Cardiac muscle cell (in vitro differentiated cells and primary cell): ENCODE results near the gene GABBR1. TPM values are rescaled to one million over a fixed set of nuclear protein-coding genes. Genes with fewer than 3 reads are reported as not detected.
A peak's percentile ranks its signal among the peaks of the same experiment; 100 is the strongest.

Source experiments
- DNase-seq, 2 donors: peaks; one replicate each; pipeline versions ENCODE4 v3.0.0 to v3.0.0-alpha.2; 2010 to 2017; ENCODE audit warnings: low read depth in 1 of 2, low spot score in 1 of 2
- H3K27ac ChIP-seq: fragments of 200-600 bp; sonication (generic); 2 replicates; pipeline ENCODE4 v1.5.1; 2016
- H3K27me3 ChIP-seq: fragments of 200-600 bp; sonication (generic); 2 replicates; pipeline ENCODE4 v1.6.0; 2016; ENCODE audit warnings: control low read depth
- H3K36me3 ChIP-seq: fragments of 200-600 bp; sonication (generic); 2 replicates; pipeline ENCODE4 v1.5.1; 2016; ENCODE audit warnings: control low read depth
- H3K4me1 ChIP-seq: fragments of 200-600 bp; sonication (generic); 2 replicates; pipeline ENCODE4 v1.8.1; 2017; ENCODE audit warnings: low read depth, mild to moderate bottlenecking, mixed run types
- H3K4me3 ChIP-seq: fragments of 200-600 bp; sonication (generic); 2 replicates; pipeline ENCODE4 v1.5.1; 2016; ENCODE audit warnings: mild to moderate bottlenecking
- H3K9me3 ChIP-seq: fragments of 200-600 bp; sonication (generic); 2 replicates; pipeline ENCODE4 v1.5.1; 2017; ENCODE audit warnings: low read depth, mild to moderate bottlenecking, control low read depth
- polyA plus RNA-seq: library from polyadenylated mRNA; unstranded; fragments of >200 nt; fragmentation: Nextera tagmentation; extraction: Ambion mirVana; gene quantifications from 2 replicates; pipeline ENCODE4 v1.2.1, GENCODE V29; 2016
- total RNA-seq: library from RNA; depleted of rRNA; stranded (reverse); fragments of >200 nt; gene quantifications from 2 replicates; pipeline ENCODE4 v1.2.3, GENCODE V29; 2016
- TF ChIP-seq, protein P1 (sequence below): IDR thresholded peaks from 2 replicates; pipeline ENCODE4 v1.5.1; 2012; ENCODE audit warnings: low read depth, mild to moderate bottlenecking, low read length

The GABBR1 gene
- total and polyA plus RNA-seq, 2 experiments from 2014 or later = 67.0 to 101 TPM

DNA sequence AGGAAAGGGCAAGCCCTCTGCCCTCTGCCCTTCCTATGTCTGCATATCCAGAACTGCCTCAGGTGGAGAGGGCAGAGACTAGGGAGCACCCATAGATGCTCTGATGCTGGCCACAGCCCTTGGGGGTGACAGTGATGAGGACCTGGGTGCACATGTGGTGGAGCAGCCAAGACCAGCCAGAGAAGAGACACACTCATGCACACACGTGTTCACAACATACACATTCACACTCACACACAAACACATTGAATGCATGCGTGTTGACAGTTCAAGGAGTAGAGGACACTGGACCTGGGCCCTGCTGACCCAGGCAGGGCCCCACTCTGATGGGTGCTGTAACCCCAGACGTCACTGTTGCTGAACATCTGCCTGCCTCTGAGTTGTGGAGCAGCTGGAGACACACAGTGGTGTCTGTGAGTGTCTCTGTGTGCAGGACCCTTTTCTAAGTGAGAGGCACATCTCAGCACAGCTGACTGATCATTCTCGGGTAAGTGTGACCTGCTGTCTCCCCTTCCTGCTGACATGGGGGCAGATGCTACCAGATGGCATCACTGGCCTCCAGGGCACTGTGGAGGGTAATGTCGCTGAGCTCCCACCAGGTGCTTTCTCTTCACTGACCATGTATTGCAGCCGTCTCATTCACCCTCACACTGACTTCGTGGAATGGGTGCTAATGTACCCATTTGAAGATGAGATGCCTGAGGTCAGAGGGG lies 115.1 kb downstream of the GABBR1 start:
- no peak overlapping the region for H3K4me3 ChIP-seq

DNA sequence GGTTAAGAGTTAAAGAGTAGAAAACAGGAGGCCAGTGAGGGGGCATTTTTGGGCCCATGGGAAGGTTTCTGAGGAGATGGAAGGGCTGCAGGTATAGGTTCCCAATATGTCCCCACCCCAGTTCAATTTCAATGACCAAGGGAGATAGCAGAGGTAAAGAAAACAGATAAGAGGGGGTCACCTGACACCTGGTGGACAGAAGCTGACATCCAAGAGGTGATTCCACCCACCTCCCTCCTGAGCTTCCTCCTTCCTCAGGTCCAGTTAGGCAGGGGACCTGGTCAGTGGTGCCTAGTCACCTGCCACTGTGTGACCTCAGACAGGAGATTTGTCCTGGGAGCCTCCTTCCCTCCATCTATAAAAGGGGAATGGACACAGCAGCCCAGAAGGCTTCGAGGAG lies 115.7 kb downstream of the GABBR1 start:
- no peaks in the 10 kb centered on the region for H3K9me3 ChIP-seq
- H3K4me3 ChIP-seq = no peak overlapping the region
- H3K27me3 ChIP-seq = no peaks in the 10 kb centered on the region
- H3K36me3 ChIP-seq = no peaks in the 10 kb centered on the region
- no peaks in the 10 kb centered on the region for H3K4me1 ChIP-seq
- no peak overlapping the region for H3K27ac ChIP-seq
- DNase-seq = no peak
- TF ChIP-seq, protein P1, sequence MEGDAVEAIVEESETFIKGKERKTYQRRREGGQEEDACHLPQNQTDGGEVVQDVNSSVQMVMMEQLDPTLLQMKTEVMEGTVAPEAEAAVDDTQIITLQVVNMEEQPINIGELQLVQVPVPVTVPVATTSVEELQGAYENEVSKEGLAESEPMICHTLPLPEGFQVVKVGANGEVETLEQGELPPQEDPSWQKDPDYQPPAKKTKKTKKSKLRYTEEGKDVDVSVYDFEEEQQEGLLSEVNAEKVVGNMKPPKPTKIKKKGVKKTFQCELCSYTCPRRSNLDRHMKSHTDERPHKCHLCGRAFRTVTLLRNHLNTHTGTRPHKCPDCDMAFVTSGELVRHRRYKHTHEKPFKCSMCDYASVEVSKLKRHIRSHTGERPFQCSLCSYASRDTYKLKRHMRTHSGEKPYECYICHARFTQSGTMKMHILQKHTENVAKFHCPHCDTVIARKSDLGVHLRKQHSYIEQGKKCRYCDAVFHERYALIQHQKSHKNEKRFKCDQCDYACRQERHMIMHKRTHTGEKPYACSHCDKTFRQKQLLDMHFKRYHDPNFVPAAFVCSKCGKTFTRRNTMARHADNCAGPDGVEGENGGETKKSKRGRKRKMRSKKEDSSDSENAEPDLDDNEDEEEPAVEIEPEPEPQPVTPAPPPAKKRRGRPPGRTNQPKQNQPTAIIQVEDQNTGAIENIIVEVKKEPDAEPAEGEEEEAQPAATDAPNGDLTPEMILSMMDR = no peak

More for the DNA sequence above, 115.1 kb downstream of the GABBR1 start:
- H3K27me3 ChIP-seq = no peaks in the 10 kb centered on the region
- no peaks in the 10 kb centered on the region for H3K36me3 ChIP-seq
- no peak overlapping the region for H3K27ac ChIP-seq
- DNase-seq = no peak
- no peaks in the 10 kb centered on the region for H3K4me1 ChIP-seq
- TF ChIP-seq, protein P1 = no peak
- no peaks in the 10 kb centered on the region for H3K9me3 ChIP-seq

DNA sequence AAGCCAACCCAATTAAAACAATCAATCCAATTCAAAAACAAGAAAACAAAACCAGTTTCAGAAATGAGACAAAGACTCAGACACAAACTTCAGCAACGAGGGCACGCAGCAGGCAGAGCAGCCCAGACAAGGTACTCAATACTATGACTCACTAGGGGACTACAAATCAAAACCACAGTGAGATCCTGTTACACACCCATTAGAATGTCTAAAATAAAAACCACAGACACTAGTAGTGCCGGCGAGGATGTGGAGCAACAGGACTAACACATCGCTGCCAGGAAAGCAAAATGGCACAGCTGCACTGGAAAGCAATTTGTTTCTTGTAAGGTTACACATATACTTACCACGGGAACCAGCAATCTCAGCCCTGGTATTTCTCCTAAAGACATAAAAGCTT lies 116.9 kb downstream of the GABBR1 start:
- H3K27ac ChIP-seq = no peak overlapping the region
- no peak for DNase-seq
- TF ChIP-seq, protein P1 = no peak

DNA sequence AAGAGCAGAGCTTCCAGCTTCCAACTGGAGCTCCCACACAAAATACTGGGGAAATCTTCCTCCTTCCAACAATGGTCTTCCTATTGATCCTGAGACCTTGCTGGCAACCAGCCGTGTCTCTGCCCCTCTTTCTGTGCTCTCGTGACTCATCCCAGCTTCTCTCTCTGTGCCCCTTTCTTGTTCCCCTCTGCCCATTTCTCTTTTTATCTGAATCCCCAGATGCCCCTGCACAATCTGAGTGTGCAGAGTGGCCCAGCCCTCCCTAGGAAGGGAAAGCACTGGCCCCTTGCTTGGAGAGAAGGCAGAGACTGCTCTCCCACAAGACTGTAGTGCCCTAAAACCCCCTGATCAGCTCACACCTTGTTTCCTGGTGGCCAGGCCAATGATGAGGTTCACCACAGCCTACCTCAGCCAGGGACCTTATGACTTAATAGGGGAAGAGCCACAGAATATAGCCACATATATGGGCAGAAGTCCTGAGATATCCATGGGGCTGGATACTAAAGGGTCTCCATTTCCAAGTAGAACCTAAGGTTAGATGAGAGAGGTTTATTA lies 122.2 kb downstream of the GABBR1 start:
- no peaks in the 10 kb centered on the region for H3K4me1 ChIP-seq
- H3K4me3 ChIP-seq = no peak overlapping the region
- no peak for DNase-seq

More for the DNA sequence above, 116.9 kb downstream of the GABBR1 start:
- no peak overlapping the region for H3K4me3 ChIP-seq
- H3K27me3 ChIP-seq = no peaks in the 10 kb centered on the region
- no peaks in the 10 kb centered on the region for H3K4me1 ChIP-seq
- H3K9me3 ChIP-seq = no peaks in the 10 kb centered on the region
- H3K36me3 ChIP-seq = no peaks in the 10 kb centered on the region

DNA sequence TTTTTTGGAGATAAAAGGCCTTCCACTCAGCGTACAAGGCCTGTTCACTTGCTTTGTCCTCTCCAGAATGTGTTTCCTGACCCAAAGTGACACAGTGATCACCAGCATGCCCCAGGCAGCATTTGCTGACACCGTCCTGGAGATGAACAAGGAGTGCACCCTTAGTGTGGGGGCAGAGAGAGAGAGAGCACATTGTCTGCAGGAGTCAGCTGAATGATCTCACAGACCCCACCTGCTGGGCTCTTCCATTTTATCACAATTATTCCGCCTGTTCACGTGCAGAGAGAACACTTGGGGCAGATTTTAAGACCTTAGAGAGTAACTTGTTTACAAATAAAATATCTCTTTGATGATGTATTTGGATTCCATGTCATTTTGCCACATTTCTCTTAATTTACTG lies 122.8 kb downstream of the GABBR1 start:
- TF ChIP-seq, protein P1 = no peak
- H3K9me3 ChIP-seq = no peaks in the 10 kb centered on the region
- peak in 1 of 2 donors; percentile 1 for DNase-seq
- H3K27me3 ChIP-seq = no peaks in the 10 kb centered on the region
- H3K4me1 ChIP-seq = no peaks in the 10 kb centered on the region
- no peaks in the 10 kb centered on the region for H3K36me3 ChIP-seq
- H3K27ac ChIP-seq = no peak overlapping the region
- H3K4me3 ChIP-seq = no peak overlapping the region

More for the DNA sequence above, 122.2 kb downstream of the GABBR1 start:
- H3K27ac ChIP-seq = no peak overlapping the region
- H3K9me3 ChIP-seq = no peaks in the 10 kb centered on the region
- H3K36me3 ChIP-seq = no peaks in the 10 kb centered on the region
- H3K27me3 ChIP-seq = no peaks in the 10 kb centered on the region
- TF ChIP-seq, protein P1 = no peak

Other genes starting within 250 kb of the GABBR1 start
- not detected in 2 replicates for gene OR12D2, start 237.6 kb downstream of the GABBR1 start, total RNA-seq
- gene OR12D2, start 237.6 kb downstream of the GABBR1 start, polyA plus RNA-seq = not detected in 2 replicates
- gene OR12D1, start 218.3 kb downstream of the GABBR1 start, total RNA-seq = not detected in 2 replicates
- gene OR12D1, start 218.3 kb downstream of the GABBR1 start, polyA plus RNA-seq = not detected in 2 replicates
- gene OR10C1, start 193.9 kb downstream of the GABBR1 start, total RNA-seq = not detected in 2 replicates
- not detected in 2 replicates for gene OR10C1, start 193.9 kb downstream of the GABBR1 start, polyA plus RNA-seq
- not detected in 2 replicates for gene OR11A1, start 176.1 kb downstream of the GABBR1 start, total RNA-seq
- gene OR11A1, start 176.1 kb downstream of the GABBR1 start, polyA plus RNA-seq = not detected in 2 replicates
- not detected in 2 replicates for gene OR2H1, start 176.0 kb downstream of the GABBR1 start, total RNA-seq
- gene OR2H1, start 176.0 kb downstream of the GABBR1 start, polyA plus RNA-seq = not detected in 2 replicates
- gene MAS1L, start 145.2 kb downstream of the GABBR1 start, total RNA-seq = not detected in 2 replicates
- gene MAS1L, start 145.2 kb downstream of the GABBR1 start, polyA plus RNA-seq = not detected in 2 replicates
- not detected in 2 replicates for gene UBD, start 73.5 kb downstream of the GABBR1 start, total RNA-seq
- not detected in 2 replicates for gene UBD, start 73.5 kb downstream of the GABBR1 start, polyA plus RNA-seq
- not detected in 2 replicates for gene OR2H2, start 48.1 kb downstream of the GABBR1 start, total RNA-seq
- gene OR2H2, start 48.1 kb downstream of the GABBR1 start, polyA plus RNA-seq = 0.73 and 0.80 TPM in 2 replicates
- 1.3 and 1.8 TPM in 2 replicates for gene MOG, start 23.9 kb upstream of the GABBR1 start, total RNA-seq
- gene MOG, start 23.9 kb upstream of the GABBR1 start, polyA plus RNA-seq = 2.4 and 2.9 TPM in 2 replicates
- gene ZFP57, start 48.0 kb upstream of the GABBR1 start, total RNA-seq = 4.1 and 4.9 TPM in 2 replicates
- 3.5 and 6.7 TPM in 2 replicates for gene ZFP57, start 48.0 kb upstream of the GABBR1 start, polyA plus RNA-seq
- 0.78 and 1.5 TPM in 2 replicates for gene HLA-F, start 90.3 kb upstream of the GABBR1 start, total RNA-seq
- gene HLA-F, start 90.3 kb upstream of the GABBR1 start, polyA plus RNA-seq = 0.29 and 0.84 TPM in 2 replicates
- not detected in 2 replicates for gene HLA-G, start 194.6 kb upstream of the GABBR1 start, total RNA-seq
- 0.12 and 0.16 TPM in 2 replicates for gene HLA-G, start 194.6 kb upstream of the GABBR1 start, polyA plus RNA-seq